Measurements from ENCODE around the gene SULT1A4. TPM values are rescaled to one million over a fixed set of nuclear protein-coding genes. Genes with fewer than 3 reads are reported as not detected.
"Not testable (repeated sequence)": the region's sequence is repeated elsewhere in the genome, so short reads cannot be mapped to it uniquely, and the experiment has no call there.

The SULT1A4 gene
- 11.6 TPM for total RNA-seq
- long read RNA-seq, transcript SULT1A4-201 (8 exons, 1,390 nt), result major isoform, 6 of 14 reads
- long read RNA-seq, partial matches to known transcripts, result 3 of 14 reads
- long read RNA-seq, other reads (novel, unspliced or antisense), result 5 of 14 reads

DNA sequence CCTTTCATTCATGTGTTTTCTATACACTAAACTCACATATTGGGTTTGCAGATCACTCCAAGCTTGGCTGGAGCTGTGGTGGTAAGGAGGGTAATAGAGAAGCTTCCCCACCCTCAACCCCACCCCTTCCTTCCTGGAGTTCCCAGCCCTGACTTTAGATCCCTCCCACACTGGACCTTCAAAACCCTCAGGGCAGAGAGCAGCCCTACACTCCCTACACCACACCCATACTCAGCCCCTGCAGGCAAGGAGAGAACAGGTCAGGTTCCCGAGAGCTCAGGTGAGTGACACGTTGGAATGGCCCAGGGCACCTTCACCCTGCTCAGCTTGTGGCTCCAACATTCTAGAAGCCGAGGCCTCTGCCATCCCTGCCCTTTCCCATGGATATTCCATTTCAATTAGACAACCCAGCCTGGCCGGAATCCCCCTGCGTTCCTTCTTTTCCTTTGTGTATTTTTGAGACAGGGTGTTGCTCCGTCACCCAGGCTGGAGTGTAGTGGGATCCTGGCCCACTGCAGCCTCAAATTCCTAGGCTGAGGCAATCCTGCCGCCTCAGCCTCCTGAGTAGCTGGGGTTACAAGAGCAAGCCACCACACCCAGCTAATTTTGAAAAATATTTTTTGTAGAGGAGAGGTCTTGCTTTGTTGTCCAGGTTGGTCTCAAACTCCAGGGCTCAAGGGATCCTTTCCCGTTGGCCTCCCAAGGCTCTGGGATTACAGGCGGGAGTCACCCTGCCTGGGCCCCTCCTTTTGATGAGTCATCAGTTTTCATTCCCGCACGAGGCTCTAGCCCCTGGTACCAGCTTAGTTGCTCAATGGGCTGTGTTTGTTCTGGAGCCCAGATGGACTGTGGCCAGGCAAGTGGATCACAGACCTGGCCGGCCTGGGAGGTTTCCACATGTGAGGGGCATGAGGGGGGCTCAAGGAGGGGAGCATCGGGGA, at the start of gene SULT1A4:
TSS of gene SULT1A4 (plus strand) at position 208 of the 941 bp plus-strand sequence. CDS start 1,473 bp downstream, outside the sequence.
- not testable (repeated sequence) for DNase-seq (ENCODE audit: low spot score)

DNA sequence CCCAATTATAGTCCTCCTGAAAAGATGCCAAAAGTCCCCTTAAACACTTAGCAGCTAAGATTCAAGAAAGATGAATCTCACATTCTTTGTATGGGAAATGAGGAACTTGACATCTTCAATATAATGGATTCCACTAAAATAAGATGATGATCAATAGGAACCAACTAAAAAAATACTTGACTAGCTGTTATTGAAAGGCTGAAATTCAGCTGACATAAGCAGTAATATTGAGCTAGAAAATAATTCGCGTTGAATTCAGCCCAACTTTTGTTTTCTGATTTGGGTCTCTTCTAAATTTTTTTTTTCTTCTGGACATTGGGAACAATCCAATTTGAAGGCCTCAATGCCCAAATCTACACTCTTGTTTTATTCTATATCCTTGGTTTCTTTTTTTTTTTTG, 36.1 kb upstream of the SULT1A4 start:
- not testable (repeated sequence) for DNase-seq (ENCODE audit: low spot score)

DNA sequence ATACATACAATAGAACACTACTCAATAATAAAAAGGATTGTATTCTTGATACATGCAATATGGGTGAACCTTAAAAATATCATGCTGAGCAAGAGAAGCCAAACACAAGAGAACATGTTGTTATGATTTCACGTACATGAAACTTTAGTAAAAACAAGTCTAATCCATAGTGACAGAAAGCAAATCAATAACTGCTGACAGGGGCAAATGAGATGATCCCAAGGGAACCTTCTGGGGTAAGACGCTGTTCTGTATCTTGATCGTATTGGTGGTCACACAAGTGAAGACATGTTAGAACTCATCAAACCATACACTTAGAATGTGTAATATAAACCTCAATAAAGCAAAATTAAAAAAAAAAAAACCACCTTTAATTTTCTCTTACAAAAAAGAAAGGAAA, 34.3 kb upstream of the SULT1A4 start:
- not testable (repeated sequence) for DNase-seq (ENCODE audit: low spot score)

DNA sequence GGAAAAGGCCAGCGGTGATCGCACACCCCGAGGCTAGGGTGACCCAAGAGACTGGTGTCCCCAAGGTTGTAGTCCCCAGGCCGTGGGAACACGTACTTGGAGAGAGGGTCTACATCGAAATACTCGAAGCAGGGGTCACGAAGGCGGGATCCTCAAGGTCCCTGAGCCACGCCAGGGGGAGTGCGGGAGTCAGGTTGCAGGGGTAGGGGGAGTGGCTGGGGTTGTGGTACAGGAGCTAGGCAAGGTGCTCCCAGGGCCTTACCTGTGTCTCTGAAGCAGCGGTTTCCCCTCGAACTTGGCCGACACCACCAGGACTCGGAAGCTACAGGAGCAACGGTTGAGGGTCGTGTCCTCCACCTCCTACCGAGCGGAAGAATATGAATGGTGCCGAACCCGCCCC, 6.0 kb upstream of the SULT1A4 start:
- not testable (repeated sequence) for DNase-seq (ENCODE audit: low spot score)

DNA sequence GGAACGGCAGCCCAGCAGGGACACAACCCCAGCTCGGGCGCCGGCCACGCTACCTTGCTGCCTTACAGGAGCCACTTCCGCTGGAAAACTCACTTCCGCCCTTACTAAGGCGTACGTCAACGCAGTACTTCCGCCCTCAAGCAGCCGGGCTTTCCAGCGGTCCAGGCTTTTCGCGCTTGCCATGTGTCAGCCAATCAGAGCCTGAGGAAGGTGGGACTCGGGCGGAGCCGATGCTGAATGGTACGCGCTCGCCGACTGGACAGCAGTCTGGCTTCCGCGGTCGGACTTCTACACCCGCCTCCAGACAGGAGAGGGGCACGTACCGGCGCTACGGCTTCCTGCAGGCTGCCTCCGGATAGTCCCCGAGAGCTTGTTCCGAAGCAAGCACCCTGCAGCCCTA, 5.4 kb upstream of the SULT1A4 start, which contains the start of the genes BOLA2 and SLX1B:
TSS of gene BOLA2 (minus strand) at position 83 of the 400 bp plus-strand sequence. CDS start 98 bp downstream, outside the sequence.
TSS of gene SLX1B (plus strand) at position 265 of the 400 bp plus-strand sequence.
- not testable (repeated sequence) for DNase-seq (ENCODE audit: low spot score)

DNA sequence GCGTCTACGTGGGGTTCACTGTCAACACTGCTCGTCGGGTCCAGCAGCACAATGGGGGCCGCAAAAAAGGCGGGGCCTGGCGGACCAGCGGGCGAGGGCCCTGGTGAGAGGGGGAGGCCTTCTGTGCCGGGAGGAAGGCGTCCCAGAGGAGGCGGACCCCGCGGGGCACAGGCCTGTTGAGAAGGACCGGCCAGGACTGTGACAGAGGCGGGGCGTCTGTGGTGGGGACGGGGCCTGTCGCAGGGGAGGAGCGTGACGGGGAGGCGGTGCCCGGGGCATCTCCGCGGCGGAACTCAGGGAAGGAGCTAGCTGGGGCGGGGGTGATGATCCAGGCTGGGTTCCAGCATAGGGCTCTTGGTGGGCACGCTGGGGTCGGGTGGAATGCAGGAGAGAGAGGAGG, 4.9 kb upstream of the SULT1A4 start:
- not testable (repeated sequence) for DNase-seq (ENCODE audit: low spot score)

DNA sequence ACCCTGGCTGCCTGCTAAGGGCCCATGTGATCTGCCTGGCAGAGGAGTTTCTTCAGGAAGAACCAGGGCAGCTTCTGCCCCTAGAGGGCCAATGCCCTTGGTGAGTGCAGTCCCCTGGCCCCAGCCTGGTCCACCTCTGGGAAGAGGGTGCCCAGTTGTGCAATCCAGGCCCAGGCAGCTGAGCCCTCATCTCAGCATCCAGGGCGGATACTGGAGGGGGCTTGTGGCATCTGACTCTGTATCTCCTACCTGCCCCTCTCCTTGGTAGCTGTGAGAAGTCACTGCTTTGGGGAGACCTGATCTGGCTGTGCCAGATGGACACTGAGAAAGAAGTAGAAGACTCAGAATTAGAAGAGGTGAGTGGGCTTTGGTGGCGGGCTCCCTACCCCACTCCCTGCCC, 2.1 kb upstream of the SULT1A4 start:
- peak; percentile 62 for DNase-seq (ENCODE audit: low spot score)

DNA sequence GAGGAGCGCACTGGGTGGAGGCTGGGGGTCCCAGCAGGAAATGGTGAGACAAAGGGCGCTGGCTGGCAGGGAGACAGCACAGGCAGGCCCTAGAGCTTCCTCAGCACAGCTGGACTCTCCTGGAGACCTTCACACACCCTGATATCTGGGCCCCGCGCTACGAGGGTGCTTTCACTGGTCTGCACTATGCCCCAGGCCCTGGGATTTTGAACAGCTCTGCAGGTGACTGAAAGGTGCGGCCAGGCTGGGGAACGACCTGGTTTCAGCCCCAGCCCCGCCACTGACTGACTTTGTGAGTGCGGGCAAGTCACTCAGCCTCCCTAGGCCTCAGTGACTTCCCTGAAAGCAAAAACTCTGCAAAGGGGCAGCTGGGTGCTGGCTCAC, 926 bp downstream of the SULT1A4 start:
- not testable (repeated sequence) for DNase-seq (ENCODE audit: low spot score)

DNA sequence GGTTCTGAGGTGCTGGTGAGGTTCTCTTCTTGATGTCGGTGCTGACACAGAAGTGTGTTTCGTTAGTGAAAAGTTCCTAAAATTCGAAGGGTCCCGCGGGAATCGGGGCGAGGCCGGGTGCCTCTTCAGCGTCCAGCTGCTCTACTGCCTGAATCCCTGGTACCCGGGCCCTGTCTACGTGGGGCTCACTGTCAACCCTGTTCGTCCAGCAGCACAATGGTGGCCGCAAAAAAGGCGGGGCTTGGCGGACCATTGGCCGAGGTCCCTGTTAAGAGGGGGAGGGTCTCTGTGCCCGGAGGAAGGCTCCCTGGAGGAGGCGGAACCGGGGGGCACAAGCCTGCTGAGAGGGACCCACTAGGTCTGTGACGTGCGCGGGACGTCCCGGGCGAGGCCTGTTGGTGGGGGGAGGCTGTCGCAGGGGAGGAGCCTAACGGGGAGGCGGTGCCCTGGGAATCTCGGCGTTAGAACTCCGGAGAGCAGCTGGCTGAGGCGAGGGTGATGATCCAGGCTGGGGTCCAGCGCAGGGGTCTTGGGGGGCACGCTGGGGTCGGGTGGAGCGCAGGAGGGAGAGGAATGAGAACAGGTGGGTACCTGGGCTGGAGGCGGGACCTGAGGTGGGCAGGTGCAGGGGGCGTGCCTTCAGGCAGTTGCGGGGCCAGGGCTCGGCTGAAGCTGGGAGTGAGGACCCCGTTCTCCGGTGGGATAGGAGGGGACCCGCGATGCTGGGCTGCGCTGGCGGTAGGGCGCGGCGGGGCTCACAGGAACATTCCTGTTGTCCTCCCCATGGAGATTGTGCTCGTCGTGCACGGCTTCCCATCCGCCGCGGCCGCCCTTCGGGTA, 6.5 kb downstream of the SULT1A4 start:
- DNase-seq (ENCODE audit: low spot score), result not testable (repeated sequence)

DNA sequence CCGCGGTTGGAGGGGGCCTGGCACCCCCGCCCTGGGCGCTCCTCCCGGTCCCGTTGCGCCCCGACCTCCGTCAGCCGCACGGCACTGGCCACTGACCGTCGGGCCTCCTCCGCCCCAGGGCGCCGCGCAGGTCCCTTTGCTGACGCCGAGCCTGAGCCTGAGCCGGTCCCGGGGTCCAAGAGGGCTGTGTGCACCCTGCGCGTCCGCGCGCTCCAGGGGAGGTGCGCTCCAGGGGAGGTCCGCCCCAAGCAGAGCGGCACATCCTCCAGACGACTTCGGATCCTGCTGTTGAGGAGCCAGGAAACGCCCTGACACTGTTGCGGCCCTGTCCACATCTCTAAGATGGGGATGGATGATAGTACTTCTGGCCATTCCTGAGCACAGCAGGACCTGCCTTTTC, 7.2 kb downstream of the SULT1A4 start:
- DNase-seq (ENCODE audit: low spot score), result not testable (repeated sequence)

DNA sequence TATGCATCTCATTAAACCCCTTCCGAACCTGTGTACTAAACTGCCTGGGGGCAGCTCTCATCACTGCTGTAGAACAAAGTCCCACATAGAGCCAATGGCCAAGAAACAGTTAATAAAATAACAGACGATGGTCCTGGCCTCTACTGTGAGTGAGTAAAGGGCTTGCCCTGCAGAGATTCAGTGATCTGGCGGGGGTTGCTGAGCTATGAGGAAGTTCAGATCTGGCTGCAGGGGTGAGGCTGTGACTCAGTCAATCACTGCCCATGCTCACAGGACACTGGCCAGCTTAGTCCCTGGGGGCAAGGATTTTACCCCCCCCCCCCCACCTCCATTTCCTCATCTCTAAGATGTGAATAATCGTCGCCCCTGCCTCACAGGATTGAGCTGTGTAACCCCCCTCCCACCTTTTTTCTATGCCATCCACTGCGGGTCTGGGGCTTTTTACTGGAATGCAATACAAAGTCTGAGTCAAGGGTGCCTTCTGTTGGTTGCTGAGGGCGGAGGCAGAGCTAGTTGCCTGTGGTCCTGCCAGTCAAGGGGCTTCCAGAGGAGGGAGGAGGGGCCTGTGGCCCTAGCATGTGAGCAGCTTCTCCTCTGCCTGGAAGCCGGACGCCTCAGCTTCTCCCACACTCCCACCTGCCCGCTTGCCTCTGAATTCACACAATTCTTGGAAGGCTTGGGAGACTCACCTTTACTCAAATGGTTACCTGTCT, 8.1 kb downstream of the SULT1A4 start:
- DNase-seq (ENCODE audit: low spot score), result not testable (repeated sequence)

DNA sequence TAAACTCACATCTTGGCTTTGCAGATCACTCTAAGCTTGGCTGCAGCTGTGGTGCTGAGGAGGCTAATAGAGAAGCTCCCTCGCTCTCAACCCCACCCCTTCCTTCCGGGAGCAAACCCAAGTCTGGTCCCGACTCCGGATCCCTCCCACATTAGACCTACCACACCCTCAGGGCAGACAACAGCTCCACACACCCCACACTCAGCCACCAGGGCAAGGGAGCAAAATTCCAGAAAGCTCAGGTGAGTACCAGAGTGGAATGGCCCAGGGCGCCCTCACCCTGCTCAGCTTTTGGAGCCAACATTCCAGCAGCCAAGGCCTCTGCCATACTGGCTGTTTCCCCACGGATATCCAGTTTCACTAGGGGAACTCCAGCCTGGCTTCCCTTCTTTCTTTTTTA, 9.9 kb downstream of the SULT1A4 start:
- peak; percentile 91 for DNase-seq (ENCODE audit: low spot score)

DNA sequence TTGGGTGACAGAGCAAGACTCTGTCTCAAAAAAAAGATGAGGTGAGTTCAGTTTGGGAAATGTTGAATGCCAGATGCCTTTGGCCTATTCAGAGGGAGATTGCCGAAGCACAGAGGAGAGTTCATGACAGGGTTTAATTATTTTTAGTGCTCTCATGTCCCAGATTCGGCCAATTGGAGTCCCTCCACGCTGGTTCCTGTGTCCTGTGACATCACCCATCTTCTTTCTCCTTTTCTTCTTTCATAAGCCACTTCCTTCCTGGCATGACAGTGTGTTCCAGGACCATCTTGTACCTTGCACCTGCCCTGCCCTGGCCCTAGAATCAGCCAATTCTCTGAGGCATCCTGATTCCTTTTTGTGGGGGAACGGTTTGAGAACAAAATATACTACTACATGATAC, 12.4 kb downstream of the SULT1A4 start:
- not testable (repeated sequence) for DNase-seq (ENCODE audit: low spot score)

DNA sequence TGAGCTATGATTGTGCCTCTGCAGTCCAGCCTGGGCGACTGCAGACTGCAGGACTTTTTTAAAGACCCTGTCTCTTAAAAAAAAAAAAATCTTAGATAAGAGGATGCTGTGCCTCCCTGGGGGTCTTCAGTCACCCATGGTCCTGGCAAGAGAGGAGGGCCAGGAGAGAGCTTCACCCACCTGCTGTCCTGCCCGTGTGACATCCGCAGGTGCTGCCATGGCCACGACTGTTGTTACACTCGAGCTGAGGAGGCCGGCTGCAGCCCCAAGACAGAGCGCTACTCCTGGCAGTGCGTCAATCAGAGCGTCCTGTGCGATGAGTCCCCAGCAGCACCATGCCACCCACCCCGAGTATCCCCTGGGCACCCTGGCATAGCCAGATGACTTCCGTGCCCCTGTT, 22.6 kb downstream of the SULT1A4 start:
- peak; percentile 60 for DNase-seq (ENCODE audit: low spot score)

DNA sequence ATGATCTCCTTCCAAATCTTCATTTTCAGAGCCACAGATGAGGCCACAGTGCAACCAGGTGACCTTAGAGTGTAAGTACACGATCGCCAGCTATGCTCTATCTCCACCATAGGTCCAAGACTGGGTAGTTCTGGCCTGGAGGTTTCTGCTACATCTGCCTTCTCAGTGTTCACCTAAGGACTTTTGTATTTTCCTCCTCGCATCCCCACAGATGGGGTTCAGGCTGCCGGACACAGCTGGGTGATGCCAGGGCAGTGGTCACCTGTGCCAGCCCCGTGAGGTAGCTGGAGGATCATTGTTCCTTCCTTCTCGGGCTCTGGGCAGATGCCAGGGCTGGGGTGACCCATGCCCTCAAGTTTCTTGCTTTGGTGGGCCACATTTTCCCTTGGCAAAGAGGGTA, 46.6 kb downstream of the SULT1A4 start, which contains the start of gene NPIPB12:
TSS of gene NPIPB12 (minus strand) at position 101 of the 400 bp plus-strand sequence.
- not testable (repeated sequence) for DNase-seq (ENCODE audit: low spot score)

Other genes with a start within 250 kb of the SULT1A4 start
- 1.3 TPM for gene NPIPB11, start 53.2 kb upstream of the SULT1A4 start, total RNA-seq
- 8.8 TPM for gene BOLA2, start 5.6 kb upstream of the SULT1A4 start, total RNA-seq
- gene SLX1B, start 5.4 kb upstream of the SULT1A4 start, total RNA-seq, result 32.5 TPM
- gene NPIPB12, start 46.5 kb downstream of the SULT1A4 start, total RNA-seq, result 60.0 TPM
- gene SPN, start 203.3 kb downstream of the SULT1A4 start, total RNA-seq, result 2.9 TPM
- 3.4 TPM for gene QPRT, start 219.3 kb downstream of the SULT1A4 start, total RNA-seq